NCI-H146 treated with DMSO at 0.1 percent for 48 hours (cell line): ENCODE data around the gene APBB1IP.
"Not testable (repeated sequence)": the region's sequence is repeated elsewhere in the genome, so short reads cannot be mapped to it uniquely, and the experiment has no call there.

Source experiments
- DNase-seq: peaks from one replicate; lab custom pipeline; 2025; ENCODE audit not compliant: unreplicated experiment; lab: John Stamatoyannopoulos, UW

Gene APBB1IP

GRCh38 chr10:26437637-26438461 lies at the start of gene APBB1IP:
APBB1IP (plus strand) TSS chr10:26438341; CDS start chr10:26492327, 53,986 bp downstream.
- DNase-seq: no peak

DNA sequence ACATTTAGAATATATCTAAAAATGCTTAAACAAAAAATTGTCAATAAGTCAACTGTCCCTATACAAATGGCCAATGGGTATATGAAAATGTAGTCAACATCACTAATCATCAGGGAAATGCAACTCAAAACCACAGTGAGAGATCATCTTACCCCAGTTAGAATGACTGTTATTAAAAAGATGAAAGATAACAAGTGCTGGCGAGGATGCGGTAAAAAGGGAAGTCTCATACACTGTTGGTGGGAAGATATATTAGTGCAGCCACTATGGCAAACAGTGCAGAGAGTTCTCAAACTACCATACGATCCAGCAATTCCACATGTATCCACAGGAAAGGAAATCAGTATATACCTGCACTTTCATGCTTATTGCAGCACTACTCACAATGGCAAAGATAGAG lies 48.6 kb upstream of the APBB1IP start:
- DNase-seq: no peak

DNA sequence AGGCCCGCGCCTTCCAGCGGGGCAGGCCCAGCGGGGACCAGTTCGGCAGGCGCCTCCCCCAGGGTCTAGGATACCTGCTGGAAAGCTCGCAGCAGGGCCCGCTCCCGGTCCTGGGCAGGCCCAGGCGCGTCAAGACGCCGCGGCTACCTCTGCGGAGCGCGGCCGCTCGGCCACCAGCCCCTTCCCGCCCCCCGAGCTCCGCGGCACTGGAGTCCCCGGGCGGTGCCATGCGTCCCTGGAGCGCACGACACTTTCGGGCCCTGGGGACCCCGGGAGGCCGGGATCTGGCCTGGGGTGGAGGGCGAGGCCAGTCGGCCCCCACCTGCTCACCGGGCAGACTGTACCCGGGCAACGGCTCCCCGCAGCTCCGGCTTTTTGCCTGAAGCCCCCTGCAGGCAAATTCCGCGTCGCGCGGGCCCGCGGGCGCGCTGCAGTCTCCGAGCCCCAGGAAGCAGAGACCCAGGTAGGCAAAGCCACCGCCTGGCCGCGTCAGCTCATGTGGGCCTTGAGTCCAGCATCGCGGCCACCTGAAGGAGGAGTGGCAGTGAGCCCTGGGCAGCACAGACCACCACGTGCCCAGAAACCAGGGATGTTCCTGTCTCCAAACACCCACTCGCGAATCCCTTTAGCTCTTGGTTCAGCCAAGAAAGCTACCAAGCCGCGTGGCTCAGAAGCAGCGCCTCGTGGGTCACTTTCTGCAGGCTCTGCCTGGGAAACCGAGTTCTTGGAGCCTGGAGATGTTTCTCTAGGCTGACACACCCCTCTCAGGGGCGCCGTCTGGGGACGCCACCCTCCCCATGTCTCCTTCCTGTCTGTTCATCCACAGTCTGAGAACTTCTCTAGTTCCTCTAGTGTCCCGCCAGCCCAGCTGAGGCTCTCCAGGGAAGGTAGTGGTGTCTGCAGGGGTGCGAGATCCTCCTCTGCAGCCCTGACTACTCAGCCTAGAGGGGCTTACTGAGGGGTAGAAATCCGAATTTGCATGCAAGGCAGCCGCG lies 46.1 kb upstream of the APBB1IP start:
- DNase-seq: no peak

- DNase-seq: not testable (repeated sequence)
These were observed 39.8 kb upstream of the APBB1IP start for GRCh38 chr10:26398353-26398752.

DNA sequence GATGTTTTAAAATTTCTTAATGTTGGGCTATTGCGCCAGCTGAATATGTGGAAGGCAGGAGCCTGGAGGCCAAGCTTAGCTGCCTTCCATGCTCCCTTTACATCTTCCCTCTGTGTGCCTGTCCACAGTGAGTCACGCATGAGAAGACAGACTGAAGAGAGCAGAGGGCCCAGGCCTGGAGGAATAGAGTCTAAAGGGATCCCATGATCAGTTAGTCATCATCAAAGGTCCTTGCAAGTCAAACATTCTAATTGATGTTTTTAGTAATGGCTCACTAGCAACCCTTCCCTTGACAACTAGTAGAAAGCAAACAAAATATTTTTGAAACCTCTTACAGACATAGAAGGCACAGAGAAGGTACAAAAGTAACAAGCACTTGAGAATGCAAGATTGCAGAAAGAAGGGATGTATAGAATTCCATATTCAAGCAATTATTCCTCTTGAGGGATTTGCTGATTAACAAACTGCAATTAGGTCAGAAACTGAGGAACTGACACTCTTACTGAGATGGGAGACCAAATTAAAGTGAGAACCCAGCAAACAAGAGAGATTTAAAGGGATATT lies 30.7 kb upstream of the APBB1IP start:
- DNase-seq: no peak

- DNase-seq: no peak
These were observed 29.2 kb upstream of the APBB1IP start for GRCh38 chr10:26408858-26409494.

- DNase-seq: no peak
These were observed 27.8 kb upstream of the APBB1IP start for GRCh38 chr10:26410356-26410755.

GRCh38 chr10:26412932-26413331 lies 25.2 kb upstream of the APBB1IP start:
- no peak for DNase-seq

- no peak for DNase-seq
These were observed 24.8 kb upstream of the APBB1IP start for GRCh38 chr10:26413375-26413774.

DNA sequence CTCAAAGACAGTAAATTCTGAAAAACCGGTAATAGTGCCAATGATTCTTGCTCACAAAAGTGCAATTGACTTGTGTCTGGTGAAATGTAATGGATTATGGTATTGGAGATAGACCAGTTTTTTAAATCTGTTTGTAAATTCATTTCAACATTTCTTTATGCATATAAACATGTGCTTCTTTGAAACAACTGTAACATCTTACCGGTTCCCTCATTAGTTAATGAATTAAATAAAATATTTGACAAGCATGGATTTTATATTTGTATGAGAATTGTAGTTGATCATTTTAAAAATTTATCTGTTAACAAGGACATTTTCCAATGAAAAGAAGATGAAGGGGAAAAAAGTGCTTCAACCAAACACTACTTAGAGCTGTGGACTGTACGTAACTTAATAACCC lies 21.0 kb upstream of the APBB1IP start:
- no peak for DNase-seq

DNA sequence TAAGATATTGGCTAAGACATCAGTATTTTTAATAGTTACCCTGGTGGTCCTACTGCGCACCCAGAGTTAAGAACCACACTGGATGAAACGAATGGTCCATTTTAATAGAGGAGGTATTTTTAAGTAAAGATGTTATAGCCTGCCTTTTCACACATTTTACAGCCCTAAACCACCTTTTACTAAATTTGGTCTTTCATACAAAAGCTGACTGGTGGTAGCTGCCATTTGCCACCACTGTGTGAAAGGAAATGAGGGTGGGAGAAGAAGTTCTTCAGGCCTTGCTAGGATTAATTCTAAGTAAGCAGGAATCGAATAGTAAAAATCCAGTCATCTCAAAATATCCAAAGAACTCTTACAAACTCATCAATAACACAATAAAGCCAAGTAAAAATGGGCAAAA lies 15.2 kb upstream of the APBB1IP start:
- no peak for DNase-seq

GRCh38 chr10:26423722-26424121 lies 14.4 kb upstream of the APBB1IP start:
- DNase-seq: no peak

- no peak for DNase-seq
These were observed 7.4 kb upstream of the APBB1IP start for GRCh38 chr10:26430641-26431163.

- no peak for DNase-seq
These were observed 5.2 kb upstream of the APBB1IP start for GRCh38 chr10:26432938-26433337.

DNA sequence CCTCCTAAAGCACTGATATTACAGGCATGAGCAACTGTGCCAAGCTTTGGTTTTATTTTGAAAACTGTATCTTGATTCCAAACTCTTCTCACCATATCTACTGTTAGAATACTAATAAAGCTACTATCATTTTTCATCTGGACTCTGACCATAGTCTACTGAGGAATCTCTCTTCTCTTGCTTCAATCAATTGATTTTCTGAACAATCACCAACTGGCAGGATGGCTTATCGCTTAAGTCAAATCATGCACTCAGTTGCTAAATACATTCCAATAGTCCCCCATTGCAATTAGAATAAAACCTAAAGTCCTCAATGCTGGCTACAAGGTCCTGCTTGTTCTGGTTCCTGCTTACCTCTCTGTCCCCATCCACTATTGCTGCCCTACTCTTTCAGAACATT lies 2.3 kb upstream of the APBB1IP start:
- no peak for DNase-seq

- DNase-seq: no peak
These were observed 1.3 kb upstream of the APBB1IP start for GRCh38 chr10:26436848-26437247.

DNA sequence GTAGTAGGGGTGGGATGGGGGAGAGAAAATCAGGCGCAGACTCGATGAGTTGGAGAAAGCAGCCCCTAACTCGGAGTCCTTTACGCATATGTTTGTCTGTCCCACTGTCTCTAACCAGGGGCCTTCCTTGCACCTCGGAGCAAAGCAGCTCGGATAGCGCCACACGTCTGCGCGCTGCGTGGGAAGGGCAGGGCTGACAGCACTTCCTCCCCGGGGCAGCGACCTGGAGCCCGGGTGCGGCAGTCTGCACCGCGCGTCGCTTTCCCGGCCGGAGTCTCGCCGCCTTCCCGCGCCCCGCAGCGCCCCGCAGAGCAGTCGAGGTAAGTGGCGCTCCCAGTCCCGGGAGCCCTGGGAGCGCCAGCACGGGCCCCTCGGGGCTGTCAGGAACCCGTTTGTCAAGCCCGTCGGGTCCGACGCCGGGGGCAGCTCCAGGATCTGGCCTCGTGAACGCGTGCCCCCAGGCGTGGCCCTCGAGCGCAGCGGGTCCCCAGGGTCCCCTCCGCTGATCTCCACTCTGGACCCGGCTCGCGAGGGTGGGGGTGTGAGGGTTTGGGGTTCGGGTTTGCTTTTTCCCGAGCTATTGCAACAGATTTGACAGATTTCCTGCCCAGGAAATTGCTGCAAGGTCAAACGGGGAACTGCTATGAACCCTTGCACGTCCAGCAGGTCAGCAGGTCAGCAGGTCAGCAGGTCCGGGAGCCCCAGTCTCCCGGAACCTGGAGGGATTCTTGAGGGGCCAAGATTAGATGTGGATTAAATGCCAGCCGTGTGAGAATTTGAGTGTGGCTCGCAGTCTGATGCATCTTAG lies 597 bp downstream of the APBB1IP start:
- DNase-seq: no peak

DNA sequence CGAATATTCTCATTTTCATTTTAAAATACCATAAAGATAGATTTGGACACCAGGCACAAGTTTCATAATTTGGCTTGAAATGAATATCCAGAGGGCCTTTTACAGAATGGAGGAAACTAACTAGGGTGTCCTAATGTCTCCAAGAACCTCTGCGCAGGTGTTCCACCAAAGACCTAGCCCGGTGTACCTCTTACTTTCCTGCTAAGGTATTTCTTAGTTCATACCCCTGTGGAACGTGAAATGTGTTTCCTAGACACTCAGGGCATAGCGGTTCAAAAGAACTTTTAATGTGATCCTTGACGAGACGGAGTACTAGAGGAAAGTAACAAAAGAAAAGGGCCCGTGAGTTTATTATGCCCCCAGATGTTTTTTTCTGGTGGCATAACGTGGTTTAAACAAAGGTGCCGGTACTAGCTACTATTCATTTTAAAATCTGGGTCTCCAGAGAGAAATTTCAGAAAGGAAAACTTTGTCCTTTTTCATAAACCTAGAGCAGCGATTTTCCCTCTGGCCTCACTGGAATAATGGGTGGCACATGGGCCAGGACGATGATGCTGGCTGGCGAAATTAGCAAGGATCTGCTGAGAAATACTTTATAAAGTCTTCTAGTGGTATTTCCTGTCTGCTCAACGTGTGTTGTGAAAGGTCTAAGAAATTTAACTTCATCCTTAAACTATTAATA lies 1.4 kb downstream of the APBB1IP start:
- no peak for DNase-seq

- no peak for DNase-seq
These were observed 1.9 kb downstream of the APBB1IP start for GRCh38 chr10:26440088-26440470.
